ENCODE results near the gene CALN1.

- TF ChIP-seq YY1 (IDR thresholded peaks at IDR 0.05; ENCODE audit: insufficient read depth, insufficient read length), result no peak
- no peak for TF ChIP-seq SUZ12 (IDR thresholded peaks at IDR 0.05; ENCODE audit: extremely low read depth, insufficient read depth, insufficient read length)
These were observed 624.6 kb downstream of the CALN1 start for GRCh38 chr7:71787513-71787912.
